WTC11 (cell line): ENCODE results near the gene PLCE1.

ENCODE experiments used
- ATF1 ChIP-seq: sonication (generic); formaldehyde crosslinking; IDR thresholded peaks from 2 replicates; pipeline ENCODE4 v1.8.1; 2023; ENCODE audit warnings: mild to moderate bottlenecking, moderate library complexity, missing genetic modification reagents
- CTCF ChIP-seq: fragments of 200-600 bp; IDR thresholded peaks from 2 replicates; pipeline ENCODE4 v1.8.0; 2022; ENCODE audit warnings: antibody characterized with exemption
- JUN ChIP-seq: sonication (generic); formaldehyde crosslinking; IDR thresholded peaks from 2 replicates; pipeline ENCODE4 v1.8.0; 2023; ENCODE audit warnings: mild to moderate bottlenecking, missing genetic modification reagents
- KAT7 ChIP-seq: sonication (generic); formaldehyde crosslinking; IDR thresholded peaks from 2 replicates; pipeline ENCODE4 v1.8.1; 2023; ENCODE audit warnings: missing genetic modification reagents, mild to moderate bottlenecking, borderline replicate concordance
- RELA ChIP-seq: sonication (generic); formaldehyde crosslinking; IDR thresholded peaks from 2 replicates; pipeline ENCODE4 v1.8.1; 2022; ENCODE audit warnings: missing genetic modification reagents, mild to moderate bottlenecking, borderline replicate concordance

- TF ChIP-seq CTCF (no peak), JUN (CRISPR knock-in tag) (no peak), ATF1 (CRISPR knock-in tag) (no peak), KAT7 (no peak), RELA (CRISPR knock-in tag) (no peak)
Observed at GRCh38 chr10:93951905-93952304, 41.8 kb upstream of the PLCE1 start.
